GM18526 (cell line): ENCODE results near the gene AQP5.

Experiments used
- POLR2A ChIP-seq: IDR thresholded peaks from 3 replicates; pipeline ENCODE4 v1.6.1; 2011; ENCODE audit not compliant: insufficient read length; ENCODE audit errors: extremely low read depth

AQP5 gene

DNA sequence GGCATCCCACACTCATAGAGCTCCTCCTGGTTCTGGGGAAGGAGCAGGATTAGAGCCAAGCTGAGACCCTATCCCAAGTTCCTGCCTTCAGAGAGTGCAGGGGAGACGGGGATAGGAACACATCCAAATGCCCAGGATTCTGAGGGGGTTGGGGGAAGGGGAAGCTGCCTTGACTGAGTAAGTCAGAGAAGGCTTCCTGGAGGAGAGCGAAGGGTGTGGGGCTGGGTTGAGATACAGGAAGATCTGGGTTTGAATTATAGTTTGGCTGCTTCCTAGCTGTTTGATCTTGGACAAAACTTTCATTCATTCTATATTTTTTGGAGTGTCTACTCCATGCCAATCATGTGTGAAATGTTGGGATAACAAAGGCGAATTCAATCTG, 19.2 kb upstream of the AQP5 start:
- no peak for TF ChIP-seq POLR2A

DNA sequence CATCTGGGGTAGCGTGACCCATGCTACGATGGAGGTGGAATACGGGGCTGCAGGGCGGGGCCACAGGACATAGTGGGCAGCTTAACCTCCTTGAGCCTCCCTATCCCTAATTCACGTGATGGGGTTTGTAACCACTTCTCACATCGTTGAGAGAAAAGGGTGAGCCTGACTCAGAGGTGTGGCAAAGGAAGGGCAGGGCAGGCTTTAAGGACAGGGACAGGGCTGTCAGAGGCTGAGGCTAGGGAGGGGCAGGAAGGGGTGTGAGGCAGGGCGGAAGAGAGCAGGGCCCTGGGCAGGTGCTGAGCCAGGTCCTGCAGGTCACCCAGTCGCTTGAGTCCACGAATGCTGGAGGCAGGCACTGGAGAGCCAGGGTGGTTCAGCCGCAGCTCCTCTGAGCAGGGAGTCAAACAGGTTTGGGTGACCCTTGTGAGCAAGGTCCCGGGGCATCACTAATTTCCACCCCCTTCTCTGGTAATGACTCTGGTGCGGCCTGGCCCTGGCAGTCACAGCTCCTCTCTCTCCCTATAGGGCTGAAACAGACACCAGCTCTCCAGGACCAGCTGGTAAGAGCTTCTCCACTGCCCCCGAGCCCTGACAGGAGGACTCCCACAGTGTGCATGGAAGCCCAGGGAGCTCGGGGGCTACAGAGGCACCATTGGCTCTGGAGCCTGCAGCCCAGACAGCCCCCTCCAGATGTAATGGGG, 18.6 kb upstream of the AQP5 start:
- no peak for TF ChIP-seq POLR2A

DNA sequence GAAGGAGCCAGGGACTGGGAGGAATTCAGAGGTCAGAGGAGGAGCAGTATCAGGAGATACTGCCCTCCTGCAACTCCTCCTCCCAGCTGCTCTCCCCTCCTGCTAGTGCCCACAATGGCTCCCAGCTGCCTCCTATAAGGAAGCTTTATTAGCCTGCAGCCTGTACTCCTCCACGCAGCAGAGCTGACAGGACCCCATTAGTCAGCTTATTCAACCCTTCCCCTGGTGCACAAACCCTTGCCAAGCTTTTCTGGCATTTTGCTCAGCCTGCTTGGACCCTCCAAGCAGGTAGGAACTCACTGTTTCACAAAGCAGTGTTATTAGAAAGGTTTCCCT, 18.1 kb upstream of the AQP5 start:
- no peak for TF ChIP-seq POLR2A

DNA sequence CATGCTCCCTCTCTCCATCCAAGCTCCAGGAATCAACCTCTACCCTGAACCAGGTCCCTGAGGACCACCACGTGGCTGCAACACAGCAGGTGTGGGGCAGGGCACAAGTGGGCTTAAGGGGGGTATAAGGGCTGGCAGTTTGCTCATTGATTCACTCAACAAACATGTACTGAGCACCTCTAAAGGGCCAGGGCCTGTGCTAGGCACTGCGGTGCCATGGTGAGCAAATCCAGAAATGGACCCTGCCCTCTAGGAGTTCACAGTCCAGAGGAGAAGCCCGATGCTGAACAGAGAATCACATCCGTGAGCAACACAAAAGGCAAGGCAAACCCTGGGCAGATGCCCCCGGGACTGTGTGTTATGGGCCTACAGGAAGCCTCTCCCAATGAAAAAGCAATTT, 17.6 kb upstream of the AQP5 start:
- no peak for TF ChIP-seq POLR2A

DNA sequence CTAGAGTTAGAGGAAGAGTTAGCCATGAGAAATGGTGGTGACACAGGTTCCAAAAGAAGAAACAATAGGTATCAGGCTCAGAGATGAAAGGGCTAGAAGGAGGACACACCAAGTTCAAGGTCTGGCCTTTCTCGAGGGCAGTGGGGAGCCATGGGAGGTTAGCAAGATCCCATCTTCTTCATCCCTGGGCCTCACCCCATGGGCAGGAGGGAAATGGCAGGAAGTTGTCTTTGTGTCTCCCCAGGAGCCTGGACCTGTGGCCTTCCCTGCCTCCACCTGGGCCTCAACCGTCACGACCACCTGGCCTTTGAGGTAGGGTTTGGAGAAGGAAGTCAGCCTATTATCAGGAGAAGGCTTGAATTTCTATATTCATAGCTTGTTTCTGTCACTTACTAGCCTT, 17.0 kb upstream of the AQP5 start:
- TF ChIP-seq POLR2A = no peak

DNA sequence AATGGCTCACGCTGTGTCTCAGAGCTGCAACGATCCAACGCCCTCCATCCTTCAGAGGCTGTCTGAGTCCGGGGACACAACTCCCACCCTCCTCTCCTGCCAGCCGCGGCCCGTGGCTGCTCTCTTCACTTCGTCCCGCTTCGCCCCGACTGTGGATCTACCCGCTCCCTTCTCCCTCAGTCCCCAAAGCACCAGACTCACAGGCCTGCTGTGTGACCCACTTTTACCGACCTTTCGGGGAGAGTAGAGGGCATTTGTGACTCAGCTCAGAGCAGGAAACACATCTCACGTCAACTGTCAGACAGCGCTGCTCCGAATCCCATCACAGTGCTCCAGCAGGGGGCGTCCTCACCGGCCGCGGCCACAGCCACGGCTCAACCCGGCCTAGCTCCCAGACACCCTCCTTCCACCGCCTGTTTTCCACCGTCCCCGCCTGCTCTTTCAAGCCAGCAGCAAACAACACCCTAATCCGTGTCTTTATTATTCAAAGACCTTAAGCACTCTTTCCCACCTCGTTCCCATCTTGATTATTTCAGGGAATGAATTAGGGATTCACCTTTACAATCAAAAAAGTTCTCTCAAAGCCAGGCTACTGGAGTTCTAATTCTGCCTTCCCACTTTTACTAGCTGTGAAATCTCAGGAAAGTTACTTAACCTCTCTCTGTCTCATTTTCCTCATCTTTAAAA, 16.1 kb upstream of the AQP5 start:
- TF ChIP-seq POLR2A = no peak

DNA sequence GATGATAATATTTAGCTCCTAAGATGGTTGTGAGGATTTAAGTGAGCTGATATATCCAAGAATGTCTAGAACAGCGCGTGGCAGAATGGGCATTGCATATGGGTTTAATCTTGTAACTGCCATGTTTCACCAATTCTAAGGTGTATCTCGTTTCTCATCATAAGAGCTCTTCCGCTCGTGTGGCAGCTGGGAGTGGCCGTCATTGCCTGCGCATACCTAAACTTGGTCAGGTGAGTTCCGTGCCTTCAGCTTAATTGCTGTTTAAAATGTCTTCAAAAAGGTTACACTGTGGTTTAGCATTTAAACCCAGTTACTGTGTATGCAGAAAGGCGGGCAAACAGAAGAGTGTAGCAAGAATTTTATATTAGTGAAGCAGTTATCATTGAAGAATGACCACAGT, 15.6 kb upstream of the AQP5 start:
- no peak for TF ChIP-seq POLR2A

DNA sequence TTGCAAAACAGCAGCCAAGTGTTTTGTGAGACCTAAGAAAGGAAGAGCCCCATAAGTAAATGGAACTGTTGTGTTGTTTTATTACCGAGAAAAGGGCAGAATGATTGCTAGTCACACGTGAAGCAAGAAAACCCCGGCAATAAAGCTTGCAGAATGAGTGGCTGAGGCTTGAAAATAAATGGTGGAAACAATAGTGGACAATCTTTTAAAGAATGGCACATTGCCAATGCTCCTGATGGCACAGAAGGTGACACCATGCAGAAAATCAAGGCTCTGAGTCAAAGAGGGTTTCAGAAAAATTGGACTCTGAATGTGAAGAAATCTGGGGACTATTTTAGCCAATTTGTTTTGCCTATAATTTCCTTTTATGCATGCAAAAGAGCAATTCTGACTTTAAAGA, 15.2 kb upstream of the AQP5 start:
- no peak for TF ChIP-seq POLR2A

DNA sequence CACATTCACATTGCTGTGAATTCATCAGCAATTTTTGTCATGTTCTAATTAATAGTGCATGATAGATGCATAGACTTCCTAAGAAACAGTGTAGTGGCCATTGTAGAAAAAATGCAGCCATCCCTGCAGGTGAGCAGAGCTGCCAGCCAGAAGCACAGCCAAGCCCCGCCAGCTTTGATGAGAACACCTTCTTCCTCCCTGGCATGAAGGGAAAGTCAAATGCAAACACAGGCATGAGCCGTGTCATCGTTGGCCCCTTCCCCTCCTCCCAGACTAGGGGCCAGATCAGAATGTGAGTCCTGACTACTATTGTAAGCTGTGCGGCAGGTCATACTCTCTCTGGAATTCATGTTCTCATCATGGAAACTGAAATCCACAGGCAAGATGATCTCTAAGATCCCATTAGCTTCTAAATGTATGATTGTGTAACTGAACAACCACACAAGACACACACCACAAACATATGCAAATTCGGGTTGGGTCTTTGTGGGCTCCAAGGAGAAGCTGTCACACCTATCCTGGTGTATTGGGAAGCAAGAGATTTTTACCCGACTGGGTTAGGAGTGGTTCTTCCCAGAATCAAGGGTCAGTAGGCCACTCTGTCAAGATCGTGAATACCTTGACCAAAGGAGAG, 14.0 kb upstream of the AQP5 start:
- no peak for TF ChIP-seq POLR2A

DNA sequence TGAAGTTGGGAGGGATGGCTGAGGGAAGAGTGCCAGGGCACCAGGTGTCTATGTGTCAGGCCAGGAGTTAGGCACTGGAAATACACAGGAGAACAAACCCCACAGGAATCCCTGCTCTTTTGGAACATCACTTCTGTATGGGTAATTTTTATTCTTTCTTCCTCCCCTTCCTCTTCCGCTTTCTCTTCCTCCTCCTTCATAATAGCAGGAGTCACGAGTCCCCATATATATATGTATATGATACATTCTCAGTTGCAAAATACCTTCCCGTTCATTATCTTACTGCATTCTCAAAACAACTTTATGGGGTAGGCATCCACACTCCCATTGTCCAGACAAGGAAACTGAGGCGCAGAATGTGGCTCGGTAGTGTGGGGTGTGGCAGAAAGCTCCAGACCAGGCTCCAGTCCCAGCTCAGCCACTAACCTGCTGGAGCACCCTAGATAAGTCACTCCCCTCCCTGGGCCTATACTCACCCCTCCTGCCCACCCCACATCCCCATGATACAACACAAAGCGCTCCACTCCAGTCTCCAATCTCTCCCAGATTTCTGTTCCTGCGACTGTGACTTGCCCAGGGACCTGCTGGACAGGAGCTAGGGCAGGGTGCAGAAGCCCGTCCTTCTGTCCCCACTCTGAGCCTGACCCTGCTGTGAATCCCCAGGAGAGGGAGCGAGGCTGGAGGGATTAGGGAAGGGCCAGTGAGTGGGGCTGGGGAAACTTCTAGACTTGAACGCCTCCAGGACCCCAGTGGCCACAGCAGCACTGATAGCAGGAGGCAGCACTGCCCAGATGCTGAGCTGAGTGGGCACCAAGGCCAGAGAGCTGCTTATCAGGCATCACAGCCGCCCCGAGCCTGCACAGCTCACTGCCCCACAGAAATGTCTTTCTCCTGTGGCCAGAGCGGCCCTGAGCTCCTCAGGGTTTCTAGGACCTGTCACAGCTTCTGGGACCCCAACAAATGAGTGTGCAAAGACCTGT, 12.5 kb upstream of the AQP5 start:
- TF ChIP-seq POLR2A = no peak

DNA sequence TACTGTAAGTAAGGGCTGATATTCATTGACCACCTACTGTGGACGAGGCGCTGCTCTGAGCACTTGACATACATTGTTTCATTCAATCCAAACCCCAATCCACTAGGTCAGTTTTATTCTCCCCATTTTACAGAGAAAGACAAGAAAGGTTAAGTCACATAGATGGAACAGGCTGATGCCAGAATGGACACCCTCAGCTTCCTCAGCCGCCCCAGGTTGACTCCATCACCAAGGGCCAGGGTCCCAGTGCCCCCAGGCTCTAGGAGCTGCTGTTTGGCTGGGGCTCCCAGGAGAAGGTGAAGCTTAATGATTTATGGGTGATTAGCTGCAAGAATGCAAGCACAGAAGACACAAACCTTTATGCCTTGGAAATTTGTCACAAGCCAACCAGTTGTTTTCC, 11.8 kb upstream of the AQP5 start:
- TF ChIP-seq POLR2A = no peak

DNA sequence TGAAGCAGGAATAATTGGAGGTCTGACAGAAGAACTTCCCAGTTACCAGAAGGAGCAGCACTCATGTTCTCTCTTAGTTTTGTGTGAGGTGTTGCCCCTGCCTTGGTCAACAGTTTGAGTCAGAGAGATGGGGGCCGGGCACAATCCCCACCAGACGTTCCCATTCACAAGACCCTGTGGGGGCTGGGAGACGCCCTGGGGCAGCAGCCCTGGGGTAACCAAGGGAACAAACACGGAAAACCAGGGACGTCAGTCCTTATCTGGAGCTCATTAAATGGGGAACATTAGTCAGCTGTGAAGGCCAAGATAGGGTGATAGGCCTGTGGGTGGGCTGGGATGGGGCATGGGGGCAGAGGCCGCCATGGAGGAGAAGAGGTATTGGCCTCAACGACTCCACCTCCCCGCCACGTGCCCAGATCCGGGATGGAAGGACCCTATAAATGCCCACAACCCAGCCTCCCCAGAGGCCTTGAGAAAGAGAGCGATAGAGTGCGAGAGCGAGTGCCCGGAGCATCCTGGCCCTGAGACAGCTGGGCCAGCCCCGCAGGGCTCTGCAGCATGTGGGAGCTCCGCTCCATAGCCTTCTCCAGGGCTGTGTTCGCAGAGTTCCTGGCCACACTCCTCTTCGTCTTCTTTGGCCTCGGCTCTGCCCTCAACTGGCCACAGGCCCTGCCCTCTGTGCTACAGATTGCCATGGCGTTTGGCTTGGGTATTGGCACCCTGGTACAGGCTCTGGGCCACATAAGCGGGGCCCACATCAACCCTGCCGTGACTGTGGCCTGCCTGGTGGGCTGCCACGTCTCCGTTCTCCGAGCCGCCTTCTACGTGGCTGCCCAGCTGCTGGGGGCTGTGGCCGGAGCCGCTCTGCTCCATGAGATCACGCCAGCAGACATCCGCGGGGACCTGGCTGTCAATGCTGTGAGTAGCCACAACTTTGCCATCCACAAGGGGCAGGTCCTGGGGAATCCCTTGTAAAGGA, 11.1 kb upstream of the AQP5 start, which contains the start of gene AQP2:
Gene AQP2, plus strand, starts transcription at position 465 of the 979 bp plus-strand sequence. Its CDS starts 94 bp downstream, at position 559.
- TF ChIP-seq POLR2A = no peak

DNA sequence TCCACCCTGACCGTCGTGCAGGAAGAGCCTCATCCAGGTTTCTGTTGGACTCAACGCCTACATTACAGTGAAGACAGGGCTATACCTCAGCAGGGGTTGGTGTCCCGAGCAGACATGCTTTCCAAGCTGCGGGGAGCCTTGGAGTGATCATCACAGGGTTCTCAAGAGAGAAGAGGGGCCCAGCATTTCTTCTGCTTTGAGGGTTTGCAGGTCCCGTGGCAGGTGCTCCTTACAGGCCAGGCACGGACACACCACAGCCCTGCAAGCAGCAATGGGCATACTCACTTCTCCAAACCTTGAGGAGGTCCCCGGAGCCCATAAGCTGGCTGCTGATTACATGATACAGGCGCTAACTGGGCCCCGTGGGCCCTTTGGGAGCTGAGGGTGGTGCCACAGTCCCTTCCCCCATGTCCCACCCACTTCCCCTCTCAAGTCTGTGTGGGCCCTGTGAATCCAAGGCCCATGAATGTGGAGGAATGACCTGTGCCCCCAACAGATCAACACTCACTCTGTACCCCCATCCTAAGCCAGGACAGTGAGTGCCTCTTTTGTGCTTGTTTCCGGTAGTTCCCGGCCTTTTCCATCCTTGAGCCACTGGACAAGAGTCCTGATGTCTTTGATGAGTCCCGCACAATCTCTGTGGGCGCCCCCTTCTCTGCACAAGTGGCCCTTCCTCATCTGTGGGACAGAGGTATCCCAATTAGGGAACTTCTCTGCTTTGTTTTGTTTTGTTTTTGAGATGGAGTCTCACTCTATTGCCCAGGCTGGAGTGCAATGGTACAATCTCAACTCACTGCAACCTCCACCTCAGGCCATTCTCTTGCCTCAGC, 10.0 kb upstream of the AQP5 start:
- no peak for TF ChIP-seq POLR2A
